ENCODE measurements around the gene STRA8. TPM values are rescaled to one million over a fixed set of nuclear protein-coding genes. Genes with fewer than 3 reads are reported as not detected.

STRA8 gene
- total and polyA plus RNA-seq, 2 of the 13 experiments (the other 11 are each of a cell fraction or from before 2014, with no cell fraction given) = not detected

GRCh38 chr7:135291809-135292253 is 58.2 kb downstream of the STRA8 start (continued):
- no peak for TF ChIP-seq ATF3 (CRISPR knock-in tag; IDR thresholded peaks at IDR 0.05)

- ChIA-PET POLR2A (no interaction called here), CTCF (ENCODE audit: low intra/inter-chr PET ratio, low total read pairs) (no interaction called here)
- Histone ChIP-seq H3K4me2 (ENCODE audit: low read depth, low read length) (no peak overlapping the region), H3K27ac (ENCODE audit: extremely low read length, insufficient read depth, low read length) (no peak overlapping the region), H4K20me1 (ENCODE audit: insufficient read depth, low read length) (no peaks in the 10 kb centered on the region), H2AFZ (ENCODE audit: low read length) (no peak overlapping the region), H3K9me3 (ENCODE audit: low read length) (no peaks in the 10 kb centered on the region), H3K79me2 (ENCODE audit: insufficient read depth, low read length) (no peaks in the 10 kb centered on the region), H3K27me3 (ENCODE audit: control insufficient read depth in 1 of 2, insufficient read depth in 2 of 2, low read length in 2 of 2) (no peaks in the 10 kb centered on the region), H3K4me3 (replicated peaks in 1 of 3; ENCODE audit: insufficient read depth in 1 of 3, low read depth in 2 of 3, low read length in 3 of 3) (no peak overlapping the region), H3K9ac (ENCODE audit: insufficient read depth, low read depth, low read length) (no peak overlapping the region), H3K4me1 (ENCODE audit: insufficient read depth, low read length) (no peaks in the 10 kb centered on the region), H3K36me3 (replicated peaks in 1 of 2; ENCODE audit: control insufficient read depth in 1 of 2, insufficient read depth in 2 of 2, low read length in 2 of 2) (no peaks in the 10 kb centered on the region)
- no peak for FAIRE-seq
- in situ Hi-C loops (cut with HindIII; ENCODE audit: extremely low pct_ligation_motif_present, low pct_unique_long_range_greater_than_20kb) (loop anchor here (25.0 kb wide), 1 partner anchor 263 kb away; the partner anchor contains the start of gene NUP205), intact Hi-C loops (cut with micrococcal nuclease; ENCODE audit: unreplicated experiment) (no loop called here)
- no peak for ATAC-seq
- WGBS (ENCODE audit: low lambda C conversion rate) = 0% methylated on average over 6 of the region's 6 CpGs
- BruUV-seq (replicated peaks) = no TSS peak
- TF ChIP-seq ARID3A (IDR thresholded peaks at IDR 0.05; ENCODE audit: low read depth, low read length) (no peak), HDAC2 (CRISPR knock-in tag; IDR thresholded peaks at IDR 0.05) (no peak), THAP9 (CRISPR knock-in tag; IDR thresholded peaks at IDR 0.05; ENCODE audit: borderline replicate concordance) (no peak), GPBP1L1 (CRISPR knock-in tag; IDR thresholded peaks at IDR 0.05) (no peak), PCBP1 (IDR thresholded peaks at IDR 0.05; ENCODE audit: borderline replicate concordance, low read depth, low read length) (no peak), SRY (CRISPR knock-in tag; IDR thresholded peaks at IDR 0.05) (no peak), ZNF230 (CRISPR knock-in tag; IDR thresholded peaks at IDR 0.05) (no peak), HMGA1 (CRISPR knock-in tag; conservative IDR thresholded peaks at IDR 0.05) (no peak), ZSCAN20 (CRISPR knock-in tag; IDR thresholded peaks at IDR 0.05; ENCODE audit: borderline replicate concordance) (no peak), CHD4 (IDR thresholded peaks at IDR 0.05; ENCODE audit: borderline replicate concordance, low read length) (no peak), ZNF350 (CRISPR knock-in tag; IDR thresholded peaks at IDR 0.05; ENCODE audit: borderline replicate concordance, low read depth) (no peak), U2AF2 (IDR thresholded peaks at IDR 0.05; ENCODE audit: low read depth, low read length) (no peak), ZNF143 (CRISPR knock-in tag; IDR thresholded peaks at IDR 0.05) (no peak), BCL6 (CRISPR knock-in tag; IDR thresholded peaks at IDR 0.05) (no peak), EHMT2 (IDR thresholded peaks at IDR 0.05; ENCODE audit: borderline replicate concordance, low read depth, low read length) (no peak)
- no peak for DNase-seq (ENCODE audit: low spot score)
Measured at GRCh38 chr7:135299235-135299634, 65.6 kb downstream of the STRA8 start.
